Measurements from ENCODE around the gene BTN2A1.

The BTN2A1 gene

GRCh38 chr6:26473758-26474438 lies 16.1 kb downstream of the BTN2A1 start:
- in situ Hi-C loops (cut with HindIII; ENCODE audit: low sequenced_read_pairs): no loop called here
- TF ChIP-seq, protein P1, sequence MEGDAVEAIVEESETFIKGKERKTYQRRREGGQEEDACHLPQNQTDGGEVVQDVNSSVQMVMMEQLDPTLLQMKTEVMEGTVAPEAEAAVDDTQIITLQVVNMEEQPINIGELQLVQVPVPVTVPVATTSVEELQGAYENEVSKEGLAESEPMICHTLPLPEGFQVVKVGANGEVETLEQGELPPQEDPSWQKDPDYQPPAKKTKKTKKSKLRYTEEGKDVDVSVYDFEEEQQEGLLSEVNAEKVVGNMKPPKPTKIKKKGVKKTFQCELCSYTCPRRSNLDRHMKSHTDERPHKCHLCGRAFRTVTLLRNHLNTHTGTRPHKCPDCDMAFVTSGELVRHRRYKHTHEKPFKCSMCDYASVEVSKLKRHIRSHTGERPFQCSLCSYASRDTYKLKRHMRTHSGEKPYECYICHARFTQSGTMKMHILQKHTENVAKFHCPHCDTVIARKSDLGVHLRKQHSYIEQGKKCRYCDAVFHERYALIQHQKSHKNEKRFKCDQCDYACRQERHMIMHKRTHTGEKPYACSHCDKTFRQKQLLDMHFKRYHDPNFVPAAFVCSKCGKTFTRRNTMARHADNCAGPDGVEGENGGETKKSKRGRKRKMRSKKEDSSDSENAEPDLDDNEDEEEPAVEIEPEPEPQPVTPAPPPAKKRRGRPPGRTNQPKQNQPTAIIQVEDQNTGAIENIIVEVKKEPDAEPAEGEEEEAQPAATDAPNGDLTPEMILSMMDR (IDR thresholded peaks at IDR 0.05; ENCODE audit: low read depth, low read length, missing control alignments): no peak
- H3K4me3 ChIP-seq (ENCODE audit: low read depth, low read length): peak overlapping the region; percentile 35
- DNase-seq (ENCODE audit: low read depth): peak; percentile 87

GRCh38 chr6:26474439-26474881 lies 16.7 kb downstream of the BTN2A1 start:
- TF ChIP-seq, protein P1 (IDR thresholded peaks at IDR 0.05; ENCODE audit: low read depth, low read length, missing control alignments): no peak
- H3K4me3 ChIP-seq (ENCODE audit: low read depth, low read length): peak overlapping the region; percentile 35
- in situ Hi-C loops (cut with HindIII; ENCODE audit: low sequenced_read_pairs): no loop called here
- DNase-seq (ENCODE audit: low read depth): no peak

GRCh38 chr6:26475823-26476729 lies 18.3 kb downstream of the BTN2A1 start:
- TF ChIP-seq, protein P1 (IDR thresholded peaks at IDR 0.05; ENCODE audit: low read depth, low read length, missing control alignments): no peak
- no peak for DNase-seq (ENCODE audit: low read depth)
- in situ Hi-C loops (cut with HindIII; ENCODE audit: low sequenced_read_pairs): no loop called here
- no peak overlapping the region for H3K4me3 ChIP-seq (ENCODE audit: low read depth, low read length)

- no peak for DNase-seq (ENCODE audit: low read depth)
- in situ Hi-C loops (cut with HindIII; ENCODE audit: low sequenced_read_pairs): no loop called here
- H3K4me3 ChIP-seq (ENCODE audit: low read depth, low read length): no peak overlapping the region
- TF ChIP-seq, protein P1 (IDR thresholded peaks at IDR 0.05; ENCODE audit: low read depth, low read length, missing control alignments): no peak
Measured at GRCh38 chr6:26476896-26477295, 19.1 kb downstream of the BTN2A1 start.

DNA sequence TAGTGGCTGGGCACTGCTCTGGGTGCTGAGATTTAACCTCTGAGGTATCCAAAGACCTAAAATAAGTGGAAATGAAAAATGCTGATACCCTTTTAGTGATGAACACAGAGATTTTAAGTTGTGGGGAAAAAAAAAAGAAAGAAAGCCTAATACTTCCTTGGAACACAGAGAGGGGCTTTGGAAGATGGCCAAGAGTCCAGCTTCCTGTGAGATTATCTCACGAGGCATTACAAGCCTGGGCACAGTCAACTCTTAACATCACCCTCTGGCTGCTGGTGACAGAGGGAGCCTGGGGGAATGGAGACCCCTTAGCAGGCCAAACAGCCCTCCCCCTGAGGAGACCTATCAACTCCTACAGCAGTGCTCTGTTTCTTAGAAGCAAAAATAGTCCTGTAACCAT lies 19.7 kb downstream of the BTN2A1 start:
- TF ChIP-seq, protein P1 (IDR thresholded peaks at IDR 0.05; ENCODE audit: low read depth, low read length, missing control alignments): no peak
- no peak overlapping the region for H3K4me3 ChIP-seq (ENCODE audit: low read depth, low read length)
- in situ Hi-C loops (cut with HindIII; ENCODE audit: low sequenced_read_pairs): no loop called here
- no peak for DNase-seq (ENCODE audit: low read depth)

DNA sequence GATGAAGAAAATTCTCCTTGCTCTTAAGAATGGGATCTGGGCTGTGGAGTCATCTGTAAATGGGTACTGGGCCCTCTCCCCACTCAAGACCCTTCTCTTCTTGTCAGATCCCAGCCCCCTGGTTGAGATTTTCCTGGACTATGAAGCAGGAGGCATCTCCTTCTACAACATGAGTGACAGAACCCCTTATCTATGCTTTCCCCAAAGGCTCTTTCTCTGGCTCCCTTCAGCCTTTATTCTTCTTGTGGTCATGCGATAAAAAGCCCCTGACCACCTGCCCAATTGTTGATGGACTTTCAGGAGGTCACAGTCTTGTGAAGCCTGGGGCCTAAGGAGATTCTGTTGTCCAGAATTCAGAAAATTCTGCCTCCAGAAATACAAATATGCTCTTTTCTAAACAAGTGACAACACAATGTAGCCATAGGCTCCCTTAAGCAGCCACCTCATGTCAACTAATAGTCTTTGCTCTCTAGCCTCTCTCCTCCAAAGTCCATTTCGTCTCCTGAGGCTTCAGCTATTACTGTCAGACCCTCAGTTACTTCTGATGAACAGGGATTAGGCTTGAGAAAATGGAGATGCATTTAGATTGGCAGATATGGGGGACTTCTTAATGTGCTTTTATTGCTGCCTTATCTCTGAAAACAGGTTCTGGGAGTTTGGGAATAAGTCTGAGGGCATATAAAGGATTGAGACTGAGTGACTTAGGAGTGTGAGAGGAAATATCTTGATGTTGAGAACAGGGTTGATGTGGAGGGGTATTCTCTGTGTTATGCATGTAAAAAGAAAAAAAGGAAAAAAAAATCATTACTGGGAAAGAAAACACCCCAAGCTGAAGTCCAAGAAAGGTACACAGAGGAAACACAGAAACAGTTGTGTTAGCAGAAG lies 20.6 kb downstream of the BTN2A1 start:
- TF ChIP-seq, protein P1 (IDR thresholded peaks at IDR 0.05; ENCODE audit: low read depth, low read length, missing control alignments): no peak
- H3K4me3 ChIP-seq (ENCODE audit: low read depth, low read length): no peak overlapping the region
- DNase-seq (ENCODE audit: low read depth): no peak
- in situ Hi-C loops (cut with HindIII; ENCODE audit: low sequenced_read_pairs): no loop called here
